NCI-H748 (cell line): Measurements from ENCODE around the gene FPGS.

Experiments used
- DNase-seq: peaks from one replicate; lab custom pipeline; 2025; ENCODE audit not compliant: unreplicated experiment; lab: John Stamatoyannopoulos, UW

FPGS gene

GRCh38 chr9:127856094-127856728 lies 53.5 kb downstream of the FPGS start:
- DNase-seq: no peak

GRCh38 chr9:127856729-127857116 lies 54.0 kb downstream of the FPGS start:
- no peak for DNase-seq

GRCh38 chr9:127857278-127857677 lies 54.6 kb downstream of the FPGS start:
- DNase-seq: no peak

- DNase-seq: peak; percentile 81
Observed at GRCh38 chr9:127858041-127858512, 55.4 kb downstream of the FPGS start.

- no peak for DNase-seq
Observed at GRCh38 chr9:127860260-127860659, 57.6 kb downstream of the FPGS start.

- DNase-seq: no peak
Observed at GRCh38 chr9:127860779-127861178, 58.1 kb downstream of the FPGS start.

- DNase-seq: no peak
Observed at GRCh38 chr9:127862075-127863011, 59.7 kb downstream of the FPGS start.

- no peak for DNase-seq
Observed at GRCh38 chr9:127863191-127863621, 60.5 kb downstream of the FPGS start.
